Stimulated activated CD4-positive, alpha-beta T cell treated with anti-CD3 and anti-CD28 coated beads, Interleukin-2, amount 100 ng/mL, for 48 hours (primary cell): ENCODE results near the gene CIDEB.
A peak's percentile ranks its signal among the peaks of the same experiment; 100 is the strongest.

Experiments used
- DNase-seq, 2 donors: peaks; one replicate each; pipeline ENCODE4 v3.0.0-alpha.2; 2020

CIDEB gene

GRCh38 chr14:24290746-24291145 lies 17.0 kb downstream of the CIDEB start:
- DNase-seq, result no peak

- DNase-seq, result peak; percentile 54 to 59
Measured at GRCh38 chr14:24289649-24290280, 18.0 kb downstream of the CIDEB start.

GRCh38 chr14:24286996-24287395 lies 20.8 kb downstream of the CIDEB start:
- DNase-seq, result no peak

GRCh38 chr14:24285351-24285750 lies 22.4 kb downstream of the CIDEB start:
- no peak for DNase-seq

- no peak for DNase-seq
Measured at GRCh38 chr14:24284501-24285035, 23.2 kb downstream of the CIDEB start.

GRCh38 chr14:24283796-24284460 lies 23.8 kb downstream of the CIDEB start:
- DNase-seq, result no peak

GRCh38 chr14:24282736-24283135 lies 25.0 kb downstream of the CIDEB start:
- DNase-seq, result no peak

- no peak for DNase-seq
Measured at GRCh38 chr14:24281636-24282035, 26.1 kb downstream of the CIDEB start.

GRCh38 chr14:24280797-24281460 lies 26.8 kb downstream of the CIDEB start:
- DNase-seq, result no peak

- peak; percentile 30 to 39 for DNase-seq
Measured at GRCh38 chr14:24279301-24280186, 28.2 kb downstream of the CIDEB start.

- no peak for DNase-seq
Measured at GRCh38 chr14:24278424-24278823, 29.4 kb downstream of the CIDEB start.

GRCh38 chr14:24277606-24278321 lies 30.0 kb downstream of the CIDEB start:
- DNase-seq, result no peak

- no peak for DNase-seq
Measured at GRCh38 chr14:24277071-24277470, 30.7 kb downstream of the CIDEB start.

GRCh38 chr14:24274101-24274543 lies 33.7 kb downstream of the CIDEB start:
- DNase-seq, result peak; percentile 37 to 49

- DNase-seq, result no peak
Measured at GRCh38 chr14:24273422-24273998, 34.3 kb downstream of the CIDEB start.

- no peak for DNase-seq
Measured at GRCh38 chr14:24272467-24272866, 35.3 kb downstream of the CIDEB start.

- DNase-seq, result no peak
Measured at GRCh38 chr14:24271834-24272263, 35.9 kb downstream of the CIDEB start.

- DNase-seq, result peak; percentile 77 to 81
Measured at GRCh38 chr14:24271134-24271833, 36.5 kb downstream of the CIDEB start, which contains the start of gene RABGGTA. TSS of gene RABGGTA (minus strand) at chr14:24271597. CDS start at chr14:24271115, 482 bp downstream.

GRCh38 chr14:24270537-24271133 lies 37.1 kb downstream of the CIDEB start:
- no peak for DNase-seq

GRCh38 chr14:24269910-24270536 lies 37.8 kb downstream of the CIDEB start:
- no peak for DNase-seq
